Measurements from ENCODE around the gene LYZL6. TPM values are rescaled to one million over a fixed set of nuclear protein-coding genes. Genes with fewer than 3 reads are reported as not detected.
A peak's percentile ranks its signal among the peaks of the same experiment; 100 is the strongest.

LYZL6 gene
- not detected for polyA plus RNA-seq (ENCODE audit: insufficient read depth in 1 of 5, insufficient read length in 5 of 5, low replicate concordance in 1 of 5)
- long read RNA-seq, donor 1 = 0 reads
- long read RNA-seq, donor 2 = 0 reads
- long read RNA-seq, donor 3 = 0 reads
- long read RNA-seq, donor 4 = 0 reads
- long read RNA-seq, donor 5 = 0 reads
- long read RNA-seq, donor 6 = 0 reads
- long read RNA-seq, donor 7 = 0 reads
- long read RNA-seq, donor 8 = 0 reads

DNA sequence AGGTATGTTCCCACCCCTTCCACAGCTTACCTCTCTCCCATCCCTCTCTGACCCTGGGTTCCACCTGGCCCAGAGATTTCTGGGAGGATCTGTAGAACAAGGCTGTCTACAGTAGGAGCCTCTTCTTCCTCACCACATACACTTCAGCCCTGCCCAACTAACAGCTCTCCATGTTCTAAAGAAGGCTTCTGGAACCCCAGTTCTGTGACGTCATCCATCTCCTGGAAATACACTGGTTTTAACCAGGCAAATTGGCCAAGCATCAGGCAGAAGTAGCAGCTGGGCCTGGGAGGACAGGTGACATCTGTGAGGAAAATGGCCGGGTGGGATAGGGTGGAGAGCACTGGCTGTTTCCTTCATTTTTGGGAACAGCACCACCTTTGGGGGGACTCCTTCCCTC lies at the start of gene LYZL6:
Gene LYZL6, minus strand, starts transcription at position 177 of the 400 bp plus-strand sequence. CDS start 4,357 bp downstream, outside the sequence.
- DNase-seq = no peak

DNA sequence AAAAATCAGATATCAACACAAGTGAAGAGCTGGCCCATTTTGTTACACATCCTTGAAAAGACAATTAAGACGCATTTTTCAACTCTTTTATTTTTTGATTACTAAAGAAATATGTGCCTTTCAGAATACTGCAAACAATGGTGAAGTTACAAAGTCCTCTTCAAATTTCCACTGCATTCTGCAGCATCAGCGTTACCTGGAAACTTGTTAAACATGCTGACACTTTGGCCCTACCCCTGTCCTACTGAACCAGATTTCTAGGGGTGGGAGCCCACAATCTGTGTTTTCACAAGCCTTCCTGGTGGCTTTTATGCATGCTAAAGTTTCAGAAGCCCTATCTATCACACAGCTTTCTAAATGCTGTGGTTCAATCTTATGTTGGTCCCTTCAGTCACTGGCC lies 47.6 kb upstream of the LYZL6 start:
- DNase-seq = no peak

GRCh38 chr17:35988164-35988563 lies 44.7 kb upstream of the LYZL6 start:
- DNase-seq = no peak

GRCh38 chr17:35986643-35987042 lies 43.1 kb upstream of the LYZL6 start, which contains the start of gene CCL14:
TSS of gene CCL14 (minus strand) at chr17:35986729. CDS start at chr17:35986649, 80 bp downstream.
- DNase-seq = no peak

DNA sequence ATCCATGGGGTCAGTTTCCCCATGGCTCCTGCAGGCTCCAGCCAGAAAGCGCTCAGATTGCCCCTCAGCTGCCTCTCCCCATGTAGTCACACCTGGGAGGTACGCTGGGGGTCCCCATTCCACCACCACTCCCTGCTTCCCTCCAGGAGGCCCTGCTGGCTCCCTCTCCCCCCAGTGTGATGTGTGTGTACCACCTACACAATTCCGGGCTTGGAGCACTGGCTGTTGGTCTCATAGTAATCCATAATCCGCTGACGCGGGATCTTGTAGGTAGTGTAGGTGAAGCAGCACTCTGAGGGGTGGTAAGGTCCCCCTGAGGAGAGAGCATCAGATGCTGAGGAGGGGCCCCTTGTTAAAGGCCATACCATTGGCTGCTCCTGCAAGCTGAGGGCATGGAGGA lies 40.6 kb upstream of the LYZL6 start:
- DNase-seq = no peak

- DNase-seq = no peak
These were observed 39.1 kb upstream of the LYZL6 start for GRCh38 chr17:35982409-35983191.

DNA sequence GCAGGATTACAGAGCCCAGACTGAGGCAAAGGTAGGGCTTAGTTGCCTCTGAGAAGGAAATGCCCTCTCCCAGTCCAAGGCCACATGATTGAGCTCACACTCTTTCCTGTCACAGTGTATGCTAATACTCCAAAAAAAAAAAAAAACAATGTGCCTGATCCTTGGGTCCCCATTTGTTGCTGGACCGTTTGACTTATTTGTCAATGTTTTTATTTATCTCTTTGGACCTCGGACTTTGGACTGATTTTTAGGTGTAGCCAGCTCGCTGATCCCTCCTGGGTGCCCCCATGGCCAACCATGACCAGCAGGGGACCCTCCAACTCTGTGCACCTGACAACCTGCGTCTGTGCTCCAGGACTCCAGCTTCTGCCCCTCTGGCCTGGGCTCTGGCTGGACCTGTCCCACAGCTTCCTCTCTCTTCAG lies 38.4 kb upstream of the LYZL6 start:
- no peak for DNase-seq

DNA sequence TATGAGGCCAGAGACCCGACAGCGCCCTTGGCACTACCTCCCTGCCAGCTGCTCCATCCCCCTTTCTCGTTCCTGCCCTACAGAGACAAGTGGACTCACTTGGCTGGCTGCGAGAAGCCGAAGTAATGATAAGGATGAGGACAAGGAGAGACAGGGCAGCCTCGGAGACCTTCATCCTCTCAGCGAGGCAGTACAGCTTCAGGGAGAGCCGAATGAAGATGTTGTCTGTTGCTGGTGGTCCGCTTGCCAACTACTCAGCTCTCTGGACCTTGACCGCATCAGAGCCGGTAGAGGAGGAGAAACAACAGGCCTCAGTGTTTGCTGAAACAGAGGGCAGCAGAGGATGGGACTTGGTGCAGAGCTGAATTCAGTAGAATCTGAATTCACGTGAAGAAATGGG lies 37.7 kb upstream of the LYZL6 start, which contains the start of gene CCL16:
Gene CCL16, minus strand, starts transcription at position 252 of the 400 bp plus-strand sequence. Its CDS starts 77 bp downstream, at position 175.
- DNase-seq = no peak

- no peak for DNase-seq
These were observed 34.8 kb upstream of the LYZL6 start for GRCh38 chr17:35978346-35978745.

GRCh38 chr17:35977509-35977908 lies 34.0 kb upstream of the LYZL6 start:
- DNase-seq = no peak

DNA sequence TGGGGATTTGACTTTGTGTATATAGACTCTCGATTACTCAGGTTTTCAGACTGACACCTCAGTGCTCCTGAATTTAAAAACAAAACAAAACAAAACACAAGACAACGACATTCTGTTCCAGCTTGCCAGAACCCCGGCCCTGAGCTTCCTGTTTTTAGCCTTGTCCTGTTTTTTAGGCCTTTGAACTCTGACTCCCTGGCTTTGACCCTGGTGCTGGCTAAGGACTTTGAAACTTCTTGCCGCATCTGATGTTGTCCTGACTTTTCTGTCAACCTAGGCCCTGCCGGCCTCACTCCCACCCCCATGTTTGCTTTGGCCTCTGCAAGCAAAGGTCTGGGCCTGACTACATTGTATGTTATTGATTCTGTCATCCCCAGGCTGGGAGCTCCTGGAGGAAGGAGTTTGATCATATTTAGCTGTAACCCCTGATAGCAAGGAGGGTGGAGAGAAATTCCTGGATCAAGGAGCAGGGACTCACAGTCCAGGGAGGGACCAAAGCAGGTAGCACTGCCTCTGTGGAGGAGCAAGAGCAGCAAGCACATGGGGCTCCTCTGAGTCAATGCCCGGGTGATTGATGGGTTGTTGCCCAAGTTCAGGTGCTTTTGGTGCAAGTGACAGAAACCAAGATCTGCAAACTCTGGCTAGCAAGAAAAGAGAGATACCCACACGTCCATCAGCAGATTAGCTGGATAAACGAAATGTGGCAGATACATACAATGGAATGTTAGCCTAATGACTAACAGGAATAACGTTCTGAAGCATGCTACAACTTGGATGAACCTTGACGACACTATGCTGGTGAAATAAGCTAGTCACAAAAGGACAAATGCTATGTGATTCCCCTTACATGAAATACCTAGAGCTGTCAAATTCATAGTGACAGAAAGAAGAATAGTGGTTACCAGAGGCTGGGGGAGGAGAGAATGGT lies 30.1 kb upstream of the LYZL6 start:
- no peak for DNase-seq

- DNase-seq = no peak
These were observed 29.4 kb upstream of the LYZL6 start for GRCh38 chr17:35972945-35973332.

GRCh38 chr17:35972535-35972934 lies 29.0 kb upstream of the LYZL6 start:
- DNase-seq = no peak

DNA sequence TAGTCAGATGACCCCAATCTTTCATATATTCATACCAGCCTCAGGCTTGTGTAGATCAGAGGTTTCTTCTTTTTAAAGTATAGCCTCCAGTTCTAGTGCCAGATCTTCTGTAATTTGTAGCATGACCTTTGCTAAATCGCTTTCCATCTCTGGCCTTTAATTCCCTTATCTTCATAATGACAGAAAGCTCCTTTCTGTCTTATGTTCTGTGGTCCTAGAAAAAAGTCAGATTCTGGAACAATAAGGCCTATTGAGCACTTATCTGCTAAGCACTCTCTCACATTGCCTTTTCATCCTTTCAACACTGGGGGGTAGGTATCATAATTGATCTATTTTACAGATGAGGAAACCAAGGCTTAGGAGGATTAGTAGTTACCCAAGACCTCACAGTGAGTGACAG lies 28.6 kb upstream of the LYZL6 start:
- no peak for DNase-seq

DNA sequence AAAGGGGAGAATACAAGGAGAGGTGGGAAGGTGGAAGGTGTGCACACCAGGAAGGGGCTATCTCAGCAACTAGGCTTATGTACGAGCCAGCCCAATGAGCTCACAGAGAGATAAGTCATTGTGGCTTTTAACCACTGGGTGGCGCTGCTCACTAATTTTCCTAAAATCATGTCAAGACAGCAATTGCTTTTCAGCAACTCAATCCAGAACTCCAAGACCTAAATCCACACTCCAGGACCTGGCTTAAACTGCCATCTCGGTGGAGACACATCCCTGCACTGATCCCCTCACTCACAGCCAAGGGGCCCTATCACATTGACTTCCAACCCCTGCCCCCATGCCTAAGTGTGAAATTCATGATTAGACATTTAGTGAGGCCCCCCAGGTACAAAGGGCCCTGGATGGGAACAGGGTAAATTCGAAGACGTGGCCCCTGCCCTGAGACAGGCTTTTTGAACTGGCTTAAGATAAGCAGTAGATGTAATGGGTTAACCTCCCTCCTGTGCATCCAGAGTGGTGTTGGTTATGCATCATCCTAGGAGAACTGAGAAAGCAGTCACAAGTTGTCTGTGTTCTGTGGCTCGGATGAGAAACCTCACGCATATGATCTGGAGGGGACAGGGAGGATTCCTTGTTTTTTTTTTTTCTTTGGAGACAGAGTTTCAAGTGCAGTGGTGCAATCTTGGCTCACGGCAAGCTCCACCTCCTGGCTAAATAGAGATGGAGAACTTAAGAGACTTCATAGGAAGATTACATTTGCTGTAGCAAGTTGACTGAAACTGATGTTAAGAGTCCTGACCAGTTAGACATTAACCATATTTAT lies 26.3 kb upstream of the LYZL6 start:
- peak; percentile 65 to 79 for DNase-seq

DNA sequence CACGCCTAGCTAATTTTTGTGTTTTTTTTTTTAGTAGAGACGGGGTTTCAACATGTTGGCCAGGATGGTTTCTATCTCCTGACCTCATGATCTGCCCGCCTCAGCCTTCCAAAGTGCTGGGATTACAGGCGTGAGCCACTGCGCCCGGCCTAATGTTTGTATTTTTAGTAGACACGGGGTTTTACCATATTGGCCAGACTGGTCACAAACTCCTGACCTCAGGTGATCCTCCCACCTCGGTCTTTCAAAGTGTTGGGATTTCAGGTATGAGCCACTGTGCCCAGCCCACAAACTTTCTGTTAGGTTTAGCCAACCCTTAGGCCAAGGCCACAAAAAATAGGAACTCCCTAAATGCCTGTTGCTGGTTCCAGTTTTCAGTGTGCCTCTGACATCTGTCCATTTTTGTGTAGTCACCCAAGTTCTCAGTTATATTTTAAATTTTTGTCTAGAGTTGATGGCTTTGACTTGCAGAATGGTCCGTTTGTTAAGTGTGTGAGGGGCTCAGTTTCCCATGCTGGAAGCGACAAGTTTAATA lies 25.1 kb upstream of the LYZL6 start:
- DNase-seq = no peak

DNA sequence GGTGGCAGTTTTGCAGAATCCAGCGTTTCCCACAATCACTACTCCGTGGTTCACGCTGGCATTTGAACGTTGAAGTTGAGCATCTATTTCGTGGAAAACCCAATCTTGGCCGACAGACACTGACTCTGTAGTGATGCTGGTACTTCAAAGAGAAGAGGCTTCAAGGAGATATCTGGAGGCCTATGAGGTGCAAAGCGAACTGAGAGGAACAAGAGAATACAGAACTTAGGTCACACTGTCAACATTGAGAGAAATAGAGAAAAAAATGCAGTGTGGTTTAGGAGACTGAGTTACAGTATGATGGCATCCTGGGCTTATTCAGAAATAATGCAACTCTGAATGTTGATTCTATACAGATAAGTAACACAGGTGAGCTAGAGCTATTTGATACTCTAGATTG lies 21.8 kb upstream of the LYZL6 start:
- no peak for DNase-seq

DNA sequence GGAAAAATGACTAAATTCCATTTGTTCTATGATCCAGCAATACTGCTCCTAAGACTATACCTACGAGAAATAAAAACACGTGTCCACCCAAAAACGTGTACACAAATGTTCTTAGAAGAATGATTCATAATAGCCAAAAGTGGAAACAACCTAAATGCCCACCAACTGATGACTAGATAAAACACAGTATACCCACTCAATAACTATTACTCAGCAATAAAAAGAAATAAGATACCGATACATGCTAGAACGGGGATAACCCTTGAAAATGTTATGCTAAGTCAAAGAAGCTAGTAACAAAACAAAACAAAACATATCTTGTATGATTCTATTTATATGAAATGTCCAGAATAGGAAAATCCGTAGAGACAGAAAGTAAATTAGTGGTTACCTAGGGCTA lies 20.1 kb upstream of the LYZL6 start:
- DNase-seq = no peak

- no peak for DNase-seq
These were observed 10.2 kb upstream of the LYZL6 start for GRCh38 chr17:35953720-35954119.

GRCh38 chr17:35949401-35949800 lies 5.9 kb upstream of the LYZL6 start:
- DNase-seq = no peak

- no peak for DNase-seq
These were observed 4.6 kb upstream of the LYZL6 start for GRCh38 chr17:35948092-35948491.
